Right forelimb (tissue), 1 donor: ENCODE measurements around the gene HCFC1.
A peak's percentile ranks its signal among the peaks of the same experiment; 100 is the strongest.

Source experiments
- DNase-seq: peaks from one replicate; pipeline ENCODE4 v3.0.0-alpha.2; 2018

HCFC1 gene

GRCh38 chrX:153921511-153922446, 49.8 kb downstream of the HCFC1 start:
- peak; percentile 41 for DNase-seq

- DNase-seq = peak; percentile 27
Observed at GRCh38 chrX:153921070-153921469, 50.5 kb downstream of the HCFC1 start.

GRCh38 chrX:153920546-153920945, 51.1 kb downstream of the HCFC1 start:
- DNase-seq = peak; percentile 26

GRCh38 chrX:153919281-153919680, 52.3 kb downstream of the HCFC1 start:
- DNase-seq = peak; percentile 6

- no peak for DNase-seq
Observed at GRCh38 chrX:153917869-153918268, 53.7 kb downstream of the HCFC1 start.

GRCh38 chrX:153913701-153914100, 57.9 kb downstream of the HCFC1 start:
- no peak for DNase-seq

- DNase-seq = no peak
Observed at GRCh38 chrX:153913211-153913610, 58.4 kb downstream of the HCFC1 start.

- no peak for DNase-seq
Observed at GRCh38 chrX:153911798-153912197, 59.8 kb downstream of the HCFC1 start.

- no peak for DNase-seq
Observed at GRCh38 chrX:153910446-153910845, 61.2 kb downstream of the HCFC1 start.

GRCh38 chrX:153909980-153910360, 61.6 kb downstream of the HCFC1 start:
- DNase-seq = no peak

GRCh38 chrX:153909024-153909979, 62.3 kb downstream of the HCFC1 start:
- no peak for DNase-seq

GRCh38 chrX:153908219-153908860, 63.3 kb downstream of the HCFC1 start:
- DNase-seq = no peak

- no peak for DNase-seq
Observed at GRCh38 chrX:153907456-153907855, 64.2 kb downstream of the HCFC1 start.

GRCh38 chrX:153906126-153906917, 65.3 kb downstream of the HCFC1 start:
- DNase-seq = no peak

GRCh38 chrX:153905481-153906095, 66.0 kb downstream of the HCFC1 start:
- DNase-seq = no peak

GRCh38 chrX:153903991-153904957, 67.3 kb downstream of the HCFC1 start, which contains the start of gene AVPR2:
TSS of gene AVPR2 (plus strand) at chrX:153904673. CDS start at chrX:153905146, 473 bp downstream.
- no peak for DNase-seq

- DNase-seq = no peak
Observed at GRCh38 chrX:153903238-153903980, 68.2 kb downstream of the HCFC1 start.

GRCh38 chrX:153902385-153902784, 69.2 kb downstream of the HCFC1 start:
- no peak for DNase-seq

- DNase-seq = no peak
Observed at GRCh38 chrX:153901753-153902140, 69.9 kb downstream of the HCFC1 start.
